GM21619 (cell line): ENCODE results near the gene CD44.
A peak's percentile ranks its signal among the peaks of the same experiment; 100 is the strongest.

ENCODE experiments used
- ATAC-seq: cut with Tn5 transposase; IDR thresholded peaks from one replicate; pipeline ENCODE4 v1.9.1; 2021; ENCODE audit not compliant: unreplicated experiment

CD44 gene

GRCh38 chr11:35173616-35174566, 34.9 kb downstream of the CD44 start:
- ATAC-seq, result no peak

- no peak for ATAC-seq
Observed at GRCh38 chr11:35174666-35175065, 35.7 kb downstream of the CD44 start.

GRCh38 chr11:35177370-35177769, 38.4 kb downstream of the CD44 start:
- no peak for ATAC-seq

- ATAC-seq, result no peak
Observed at GRCh38 chr11:35178067-35178805, 39.3 kb downstream of the CD44 start.

- no peak for ATAC-seq
Observed at GRCh38 chr11:35178873-35179272, 39.9 kb downstream of the CD44 start.

- ATAC-seq, result no peak
Observed at GRCh38 chr11:35179466-35180135, 40.6 kb downstream of the CD44 start.

GRCh38 chr11:35180317-35181233, 41.6 kb downstream of the CD44 start:
- no peak for ATAC-seq

- ATAC-seq, result peak; percentile 78
Observed at GRCh38 chr11:35182317-35182939, 43.5 kb downstream of the CD44 start.

GRCh38 chr11:35183326-35183925, 44.5 kb downstream of the CD44 start:
- ATAC-seq, result no peak

- ATAC-seq, result no peak
Observed at GRCh38 chr11:35185696-35186095, 46.7 kb downstream of the CD44 start.

- ATAC-seq, result no peak
Observed at GRCh38 chr11:35187996-35188395, 49.0 kb downstream of the CD44 start.

GRCh38 chr11:35190804-35191348, 51.9 kb downstream of the CD44 start:
- no peak for ATAC-seq

- ATAC-seq, result no peak
Observed at GRCh38 chr11:35192347-35192746, 53.4 kb downstream of the CD44 start.

- ATAC-seq, result no peak
Observed at GRCh38 chr11:35193767-35194166, 54.8 kb downstream of the CD44 start.

GRCh38 chr11:35197292-35197691, 58.3 kb downstream of the CD44 start:
- ATAC-seq, result no peak

- ATAC-seq, result no peak
Observed at GRCh38 chr11:35200811-35201341, 61.9 kb downstream of the CD44 start.

GRCh38 chr11:35204614-35205013, 65.6 kb downstream of the CD44 start:
- no peak for ATAC-seq

GRCh38 chr11:35206616-35207015, 67.6 kb downstream of the CD44 start:
- ATAC-seq, result no peak
